Peyer's patch (tissue), 4 donors: ENCODE results near the gene ST8SIA1. TPM values are rescaled to one million over a fixed set of nuclear protein-coding genes. Genes with fewer than 3 reads are reported as not detected.

Experiments
- DNase-seq, 3 donors: peaks; one replicate each; pipeline ENCODE4 v3.0.0-alpha.2; 2017 to 2019
- H3K27ac ChIP-seq, 4 donors: fragments of 200-600 bp; sonication (generic); one replicate each; pipeline ENCODE4 v1.5.1; 2016 to 2019
- H3K27me3 ChIP-seq, 2 donors: fragments of 200-600 bp; sonication (generic); one replicate each; pipeline ENCODE4 v1.5.1; 2019
- H3K36me3 ChIP-seq, 3 donors: fragments of 200-600 bp; sonication (generic); one replicate each; pipeline ENCODE4 v1.5.1; 2016 to 2019
- H3K4me1 ChIP-seq, 4 donors: fragments of 200-600 bp; sonication (generic); one replicate each; pipeline ENCODE4 v1.5.1; 2016 to 2019
- H3K4me3 ChIP-seq, 4 donors: fragments of 200-600 bp; sonication (generic); 1 replicate in 3 of 4; 2 replicates in 1 of 4; pipeline ENCODE4 v1.5.1; 2016 to 2019; ENCODE audit warnings: mild to moderate bottlenecking in 1 of 4
- H3K9me3 ChIP-seq, 4 donors: fragments of 200-600 bp; sonication (generic); one replicate each; pipeline ENCODE4 v1.5.1; 2016 to 2019; ENCODE audit warnings: mild to moderate bottlenecking in 1 of 4
- POLR2A ChIP-seq, 2 donors: fragments of 450-650 bp; IDR thresholded peaks; one replicate each; pipeline ENCODE4 v1.5.1; 2017; ENCODE audit warnings: antibody characterized with exemption in 2 of 2, mild to moderate bottlenecking in 2 of 2, moderate library complexity in 2 of 2
- total RNA-seq, 4 donors: library from RNA; depleted of rRNA; stranded (reverse); fragments of >200 nt; gene quantifications; one replicate each; pipeline ENCODE4 v1.1.0, GENCODE V29; 2016
- TF ChIP-seq, protein P1 (sequence below), 6 experiments: fragments of 450-650 bp in 4 of 6; fragments of 200-600 bp in 2 of 6; sonication (generic) in 1 of 6; IDR thresholded peaks; one replicate each; pipeline ENCODE4 v1.5.1; 2017 to 2019; ENCODE audit warnings: antibody characterized with exemption in 6 of 6, mild to moderate bottlenecking in 3 of 6, moderate library complexity in 1 of 6

ST8SIA1 gene
- total RNA-seq, 4 donors from 2014 or later = 1.2 to 11.6 (median 1.9) TPM

DNA sequence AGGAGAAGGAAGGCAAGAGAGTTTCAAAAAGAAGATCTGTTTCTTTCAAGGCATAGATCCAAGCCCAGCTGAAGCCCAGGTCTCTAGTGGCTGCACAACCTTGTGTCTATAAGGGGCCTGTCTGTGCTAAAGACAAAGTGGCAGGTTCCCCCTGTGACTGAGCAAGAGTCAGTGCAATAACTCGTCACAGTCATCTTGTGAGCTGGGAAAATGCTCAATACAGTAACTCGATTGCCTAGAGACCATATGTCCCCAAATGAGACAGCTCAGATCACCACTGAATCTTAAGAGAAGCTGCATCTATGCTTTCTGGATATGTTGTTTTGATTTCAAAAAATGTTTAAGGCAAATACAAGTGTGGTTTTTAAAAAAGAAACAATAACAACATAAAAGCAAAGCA, 24.2 kb downstream of the ST8SIA1 start:
- H3K4me3 ChIP-seq = no peak overlapping the region
- H3K9me3 ChIP-seq = no peaks in the 10 kb centered on the region
- H3K4me1 ChIP-seq = peaks cover 0 to 6% (median 0%) of the 10 kb centered on the region in 4 donors
- H3K36me3 ChIP-seq = no peaks in the 10 kb centered on the region
- no peaks in the 10 kb centered on the region for H3K27me3 ChIP-seq
- no peak for TF ChIP-seq POLR2A (IDR thresholded peaks at IDR 0.05)
- TF ChIP-seq, protein P1, sequence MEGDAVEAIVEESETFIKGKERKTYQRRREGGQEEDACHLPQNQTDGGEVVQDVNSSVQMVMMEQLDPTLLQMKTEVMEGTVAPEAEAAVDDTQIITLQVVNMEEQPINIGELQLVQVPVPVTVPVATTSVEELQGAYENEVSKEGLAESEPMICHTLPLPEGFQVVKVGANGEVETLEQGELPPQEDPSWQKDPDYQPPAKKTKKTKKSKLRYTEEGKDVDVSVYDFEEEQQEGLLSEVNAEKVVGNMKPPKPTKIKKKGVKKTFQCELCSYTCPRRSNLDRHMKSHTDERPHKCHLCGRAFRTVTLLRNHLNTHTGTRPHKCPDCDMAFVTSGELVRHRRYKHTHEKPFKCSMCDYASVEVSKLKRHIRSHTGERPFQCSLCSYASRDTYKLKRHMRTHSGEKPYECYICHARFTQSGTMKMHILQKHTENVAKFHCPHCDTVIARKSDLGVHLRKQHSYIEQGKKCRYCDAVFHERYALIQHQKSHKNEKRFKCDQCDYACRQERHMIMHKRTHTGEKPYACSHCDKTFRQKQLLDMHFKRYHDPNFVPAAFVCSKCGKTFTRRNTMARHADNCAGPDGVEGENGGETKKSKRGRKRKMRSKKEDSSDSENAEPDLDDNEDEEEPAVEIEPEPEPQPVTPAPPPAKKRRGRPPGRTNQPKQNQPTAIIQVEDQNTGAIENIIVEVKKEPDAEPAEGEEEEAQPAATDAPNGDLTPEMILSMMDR (IDR thresholded peaks at IDR 0.05) = no peak
- no peak overlapping the region for H3K27ac ChIP-seq
- DNase-seq = no peak

DNA sequence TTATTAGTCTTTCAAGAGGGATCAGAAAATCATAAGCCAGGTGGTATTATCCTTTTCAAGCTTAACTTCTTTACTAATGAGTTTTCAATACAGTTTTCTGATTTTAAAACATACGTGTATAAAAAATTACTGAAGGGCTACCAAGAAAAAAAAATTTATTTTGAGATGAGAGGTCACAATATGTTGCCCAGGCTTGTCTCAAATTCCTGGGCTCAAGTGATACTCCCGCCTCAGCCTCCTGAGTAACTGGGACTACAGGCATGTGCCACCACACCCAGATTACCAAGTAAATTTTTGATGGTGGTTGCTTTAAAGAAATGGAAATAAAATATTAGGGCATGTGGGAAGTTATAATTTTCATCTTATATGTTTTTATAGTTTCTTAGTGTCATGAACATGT, 26.7 kb downstream of the ST8SIA1 start:
- no peaks in the 10 kb centered on the region for H3K9me3 ChIP-seq
- H3K4me3 ChIP-seq = no peak overlapping the region
- H3K27ac ChIP-seq = no peak overlapping the region
- H3K27me3 ChIP-seq = no peaks in the 10 kb centered on the region
- TF ChIP-seq, protein P1 (IDR thresholded peaks at IDR 0.05) = no peak
- no peaks in the 10 kb centered on the region for H3K36me3 ChIP-seq
- DNase-seq = no peak
- peaks cover 0 to 6% (median 0%) of the 10 kb centered on the region in 4 donors for H3K4me1 ChIP-seq

DNA sequence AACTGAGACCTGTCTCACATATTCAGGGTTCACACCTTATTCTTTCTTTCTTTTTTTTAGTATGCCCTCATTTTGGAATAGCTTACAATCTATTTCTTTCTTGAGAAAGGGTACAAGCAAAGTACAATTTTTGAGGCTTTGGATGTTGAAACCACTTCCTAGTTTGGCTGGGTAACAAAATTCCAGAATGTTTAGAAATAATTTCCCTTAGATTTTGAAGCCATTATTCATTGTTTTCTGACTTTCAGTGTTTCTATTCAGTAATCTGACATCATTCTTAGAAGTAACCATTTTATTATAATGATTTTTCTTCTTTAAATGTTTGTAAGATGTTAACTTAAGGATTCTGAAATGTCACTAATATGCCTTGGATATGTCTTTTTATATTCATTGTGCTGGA, 28.2 kb downstream of the ST8SIA1 start:
- no peak for DNase-seq
- TF ChIP-seq, protein P1 (IDR thresholded peaks at IDR 0.05) = no peak
- TF ChIP-seq POLR2A (IDR thresholded peaks at IDR 0.05) = no peak
- no peaks in the 10 kb centered on the region for H3K27me3 ChIP-seq

DNA sequence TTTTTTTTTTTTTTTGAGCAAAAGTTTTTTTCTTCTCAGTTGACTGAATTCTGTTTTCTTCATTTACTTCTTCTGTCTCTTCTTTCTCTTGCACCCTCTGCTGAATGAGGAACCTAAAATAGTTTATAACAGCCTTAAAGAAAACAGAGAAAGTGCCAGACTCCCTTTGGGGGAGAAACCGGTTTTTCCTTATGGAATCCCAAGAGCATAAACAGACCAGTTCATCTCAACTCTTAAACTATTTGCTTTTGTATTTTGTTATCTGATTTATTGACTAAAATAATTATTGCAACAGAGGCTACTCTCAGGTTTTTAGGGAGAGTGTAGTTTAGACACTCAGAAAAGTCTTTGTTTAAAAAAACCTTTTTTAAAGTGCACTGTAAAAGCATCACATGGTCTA, 30.2 kb downstream of the ST8SIA1 start:
- Histone ChIP-seq H3K9me3 (no peaks in the 10 kb centered on the region), H3K36me3 (no peaks in the 10 kb centered on the region), H3K27ac (no peak overlapping the region), H3K4me3 (no peak overlapping the region), H3K4me1 (no peaks in the 10 kb centered on the region), H3K27me3 (no peaks in the 10 kb centered on the region)
- TF ChIP-seq, protein P1 (IDR thresholded peaks at IDR 0.05) = no peak
- TF ChIP-seq POLR2A (IDR thresholded peaks at IDR 0.05) = no peak
- DNase-seq = no peak

More for the DNA sequence above, 28.2 kb downstream of the ST8SIA1 start:
- H3K27ac ChIP-seq = no peak overlapping the region
- H3K36me3 ChIP-seq = no peaks in the 10 kb centered on the region
- no peaks in the 10 kb centered on the region for H3K9me3 ChIP-seq
- no peaks in the 10 kb centered on the region for H3K4me1 ChIP-seq
- H3K4me3 ChIP-seq = no peak overlapping the region

DNA sequence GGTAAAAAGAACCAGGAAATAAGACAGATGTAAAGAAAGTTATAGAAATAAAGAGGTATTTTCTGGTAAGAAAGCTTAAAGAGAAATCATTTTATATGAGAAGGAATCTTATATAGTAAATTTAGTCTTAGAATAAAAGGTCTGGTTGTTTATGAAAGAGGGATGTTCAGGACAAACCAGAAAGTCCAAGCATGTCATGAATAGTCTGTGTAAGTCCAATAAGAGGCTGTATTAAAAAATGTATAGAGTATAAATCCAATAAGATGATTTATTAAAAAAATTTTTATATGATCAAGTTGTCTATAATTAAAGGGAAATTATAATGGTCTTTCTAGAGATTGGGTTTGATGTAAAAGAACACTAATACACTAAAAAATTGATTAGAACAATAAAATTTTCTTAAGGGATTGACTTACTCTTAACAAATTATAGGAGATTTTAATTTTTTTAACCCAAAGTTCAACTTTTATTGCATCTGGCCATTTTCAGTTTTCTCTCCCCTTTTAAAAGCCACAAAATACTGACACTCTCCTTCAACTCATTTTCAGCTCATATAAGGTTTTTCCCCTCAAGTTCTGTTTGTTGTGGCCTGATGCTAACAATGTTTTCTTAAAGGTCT, 35.1 kb downstream of the ST8SIA1 start:
- H3K9me3 ChIP-seq = no peaks in the 10 kb centered on the region
- TF ChIP-seq POLR2A (IDR thresholded peaks at IDR 0.05) = no peak
- no peaks in the 10 kb centered on the region for H3K4me1 ChIP-seq
- DNase-seq = no peak
- no peak overlapping the region for H3K4me3 ChIP-seq
- no peaks in the 10 kb centered on the region for H3K27me3 ChIP-seq
- H3K36me3 ChIP-seq = no peaks in the 10 kb centered on the region
- H3K27ac ChIP-seq = no peak overlapping the region

DNA sequence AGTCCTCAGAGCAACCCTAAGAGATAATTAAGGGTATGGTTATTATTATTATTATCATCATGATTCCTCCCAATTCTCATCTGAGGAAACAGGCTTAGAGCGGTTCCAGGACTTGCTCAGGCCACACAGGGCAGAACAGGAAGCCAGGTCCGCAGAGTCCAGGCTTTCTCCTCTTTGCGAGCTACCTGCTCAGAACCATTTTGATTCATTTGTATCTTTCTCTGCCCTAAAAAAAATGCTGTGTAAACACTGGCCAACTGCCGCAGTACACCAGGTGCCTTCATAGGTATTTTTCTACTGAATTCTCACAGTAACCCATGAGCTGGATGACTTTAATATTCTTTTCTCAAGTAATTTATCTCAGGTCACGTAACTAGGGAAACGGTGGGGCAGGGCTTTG, 45.3 kb downstream of the ST8SIA1 start:
- Histone ChIP-seq H3K27me3 (no peaks in the 10 kb centered on the region), H3K4me1 (no peaks in the 10 kb centered on the region), H3K27ac (no peak overlapping the region), H3K36me3 (no peaks in the 10 kb centered on the region), H3K4me3 (no peak overlapping the region), H3K9me3 (no peaks in the 10 kb centered on the region)
- TF ChIP-seq POLR2A (IDR thresholded peaks at IDR 0.05) = no peak
- TF ChIP-seq, protein P1 (IDR thresholded peaks at IDR 0.05) = no peak
- DNase-seq = no peak
